OCI-LY3 (cell line): Measurements from ENCODE around the gene ABI2.

Experiments
- CTCF ChIP-seq: fragments of 200-600, 300-600 bp; sonication (generic); IDR thresholded peaks from 2 replicates; pipeline ENCODE4 v1.5.1; 2014; ENCODE audit warnings: antibody characterized with exemption, low read length, low read depth
- EZH2phosphoT487 ChIP-seq: fragments of 200-600 bp; shearing (Covaris generic); IDR thresholded peaks from 2 replicates; pipeline ENCODE4 v1.6.1; 2018; ENCODE audit warnings: antibody characterized with exemption, mixed run types, low read depth

DNA sequence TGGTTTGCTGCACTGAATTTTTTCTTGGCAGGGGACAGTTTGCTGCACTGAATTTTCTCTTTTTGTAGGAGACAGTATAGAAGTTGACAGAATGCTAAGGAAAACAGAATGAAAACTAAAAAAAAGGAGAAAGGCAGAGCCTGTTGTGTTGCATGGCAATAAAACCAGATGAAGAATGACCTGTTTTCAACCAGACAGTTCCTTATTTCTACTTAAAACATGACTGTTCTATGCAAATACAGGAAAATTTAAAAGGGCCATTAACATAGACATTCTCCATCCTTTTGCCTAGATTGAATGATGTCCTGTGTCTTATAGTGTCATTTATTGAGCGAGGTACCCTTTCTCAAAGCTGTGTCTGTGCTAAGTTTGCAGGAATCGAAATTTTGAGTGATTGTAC lies 33.3 kb downstream of the ABI2 start:
- no peak for TF ChIP-seq CTCF
- TF ChIP-seq EZH2phosphoT487 = no peak
